Mesothelial cell of epicardium (in vitro differentiated cells): ENCODE results near the gene HBD. TPM values are rescaled to one million over a fixed set of nuclear protein-coding genes. Genes with fewer than 3 reads are reported as not detected.

ENCODE experiments used
- DNase-seq, 2 experiments: peaks; one replicate each; pipeline ENCODE4 v3.0.0; 2021; ENCODE audit warnings: low spot score in 2 of 2; ENCODE audit not compliant: unreplicated experiment in 2 of 2
- H3K27ac Mint-ChIP-seq: 2 replicates; pipeline ENCODE4 v1.8.0; 2021; ENCODE audit warnings: mixed read lengths
- H3K27me3 Mint-ChIP-seq: 2 replicates; pipeline ENCODE4 v1.8.0; 2021; ENCODE audit warnings: low read depth, mixed read lengths
- H3K36me3 Mint-ChIP-seq: 2 replicates; pipeline ENCODE4 v1.8.0; 2021; ENCODE audit warnings: mixed read lengths
- H3K4me1 Mint-ChIP-seq: 2 replicates; pipeline ENCODE4 v1.8.0; 2021; ENCODE audit warnings: mixed read lengths
- H3K4me3 Mint-ChIP-seq: 2 replicates; pipeline ENCODE4 v1.8.0; 2021; ENCODE audit warnings: mild to moderate bottlenecking, moderate library complexity, mixed read lengths
- H3K9me3 Mint-ChIP-seq: 2 replicates; pipeline ENCODE4 v1.8.0; 2021; ENCODE audit warnings: mixed read lengths
- CTCF ChIP-seq: fragments of 200-600 bp; sonication (generic); IDR thresholded peaks from one replicate; pipeline ENCODE4 v1.5.0; 2021; ENCODE audit warnings: antibody characterized with exemption; ENCODE audit not compliant: unreplicated experiment
- total RNA-seq: library from RNA; stranded (reverse); gene quantifications from 3 replicates; pipeline ENCODE4 v1.2.1, GENCODE V29; 2021

Gene HBD
- total RNA-seq, 1 donor from 2014 or later = 3.0 TPM

GRCh38 chr11:5203366-5203765 lies 30.9 kb downstream of the HBD start:
- Mint-ChIP-seq H3K36me3 (no peaks in the 10 kb centered on the region), H3K27me3 (peaks cover 7% of the 10 kb centered on the region), H3K4me1 (no peaks in the 10 kb centered on the region), H3K4me3 (no peak overlapping the region), H3K27ac (no peak overlapping the region), H3K9me3 (no peaks in the 10 kb centered on the region)
- DNase-seq = no peak
- no peak for TF ChIP-seq CTCF

- Mint-ChIP-seq H3K27ac (no peak within 1 kb of the TSS), H3K9me3 (no peaks in the 10 kb centered on the region), H3K4me3 (no peak within 1 kb of the TSS), H3K4me1 (peaks cover 5% of the 10 kb centered on the region), H3K36me3 (no peaks in the 10 kb centered on the region), H3K27me3 (peaks cover 7% of the 10 kb centered on the region)
- DNase-seq = no peak
- TF ChIP-seq CTCF = no peak
Observed at GRCh38 chr11:5200582-5200981, 33.7 kb downstream of the HBD start, which contains the start of gene OR51V1. OR51V1 (minus strand) TSS chr11:5200682; CDS start chr11:5200682, 0 bp downstream.

- no peaks in the 10 kb centered on the region for H3K36me3 Mint-ChIP-seq
- no peaks in the 10 kb centered on the region for H3K9me3 Mint-ChIP-seq
- TF ChIP-seq CTCF = no peak
- peaks cover 7% of the 10 kb centered on the region for H3K27me3 Mint-ChIP-seq
- DNase-seq = no peak
- H3K27ac Mint-ChIP-seq = no peak overlapping the region
- H3K4me3 Mint-ChIP-seq = no peak overlapping the region
- H3K4me1 Mint-ChIP-seq = peaks cover 5% of the 10 kb centered on the region
Observed at GRCh38 chr11:5198285-5198684, 36.0 kb downstream of the HBD start.

GRCh38 chr11:5197536-5197935 lies 36.7 kb downstream of the HBD start:
- Mint-ChIP-seq H3K27ac (no peak overlapping the region), H3K27me3 (peaks cover 7% of the 10 kb centered on the region), H3K4me3 (no peak overlapping the region), H3K4me1 (peaks cover 5% of the 10 kb centered on the region), H3K36me3 (no peaks in the 10 kb centered on the region), H3K9me3 (peaks cover 7% of the 10 kb centered on the region)
- no peak for DNase-seq
- TF ChIP-seq CTCF = no peak

- Mint-ChIP-seq H3K36me3 (no peaks in the 10 kb centered on the region), H3K4me1 (peaks cover 5% of the 10 kb centered on the region), H3K4me3 (no peak overlapping the region), H3K9me3 (peaks cover 9% of the 10 kb centered on the region), H3K27ac (no peak overlapping the region), H3K27me3 (peaks cover 2% of the 10 kb centered on the region)
- no peak for DNase-seq
- TF ChIP-seq CTCF = no peak
Observed at GRCh38 chr11:5196731-5197130, 37.6 kb downstream of the HBD start.

- no peak for TF ChIP-seq CTCF
- Mint-ChIP-seq H3K4me1 (peaks cover 5% of the 10 kb centered on the region), H3K4me3 (no peak overlapping the region), H3K27ac (no peak overlapping the region), H3K9me3 (peaks cover 12% of the 10 kb centered on the region), H3K36me3 (no peaks in the 10 kb centered on the region), H3K27me3 (no peaks in the 10 kb centered on the region)
- DNase-seq = no peak
Observed at GRCh38 chr11:5196067-5196466, 38.2 kb downstream of the HBD start.
